BJ (cell line): ENCODE data around the gene AKAP6. TPM values are rescaled to one million over a fixed set of nuclear protein-coding genes. Genes with fewer than 3 reads are reported as not detected.

Source experiments
- CTCF ChIA-PET: fragments of 350-600 bp; formaldehyde crosslinking; extraction: SDS; loops from one replicate; lab custom pipeline; 2021; ENCODE audit warnings: antibody characterized with exemption, inconsistent platforms; lab: Yijun Ruan, JAX
- POLR2A ChIA-PET: fragments of 300-600 bp; sonication (Branson Sonifier 250); formaldehyde crosslinking; extraction: SDS; loops from one replicate; lab custom pipeline; 2021; ENCODE audit warnings: antibody characterized with exemption; lab: Charles Lee
- DNase-seq: peaks from one replicate; pipeline ENCODE4 v3.0.0-alpha.2; 2011; ENCODE audit warnings: low read depth
- H3K27me3 ChIP-seq: 2 replicates; pipeline ENCODE4 v1.6.0; 2011; ENCODE audit warnings: low read length; ENCODE audit not compliant: control insufficient read depth, insufficient read depth
- H3K36me3 ChIP-seq: 2 replicates; pipeline ENCODE4 v1.5.1; 2011; ENCODE audit warnings: low read length; ENCODE audit not compliant: control insufficient read depth, insufficient read depth
- H3K4me3 ChIP-seq: 2 replicates; pipeline ENCODE4 v1.5.1; 2011; ENCODE audit warnings: low read depth, mild to moderate bottlenecking, control low read depth, low read length
- CTCF ChIP-seq: IDR thresholded peaks from 2 replicates; pipeline ENCODE4 v1.5.1; 2011; ENCODE audit warnings: low read depth, mild to moderate bottlenecking, control low read depth, inconsistent platforms, low read length, moderate library complexity; ENCODE audit not compliant: insufficient read depth
- polyA plus RNA-seq: library from polyadenylated mRNA; depleted of rRNA; stranded (reverse); fragments of >200 nt; gene quantifications from 2 replicates; pipeline ENCODE4 v1.2.3, GENCODE V29; 2011

AKAP6 gene
- polyA plus RNA-seq, 1 experiment = 18.5 TPM

GRCh38 chr14:32438517-32438916 is 109.4 kb downstream of the AKAP6 start:
- DNase-seq = no peak
- CTCF ChIA-PET = no interaction called here

GRCh38 chr14:32443890-32444661 is 115.0 kb downstream of the AKAP6 start:
- H3K36me3 ChIP-seq = no peaks in the 10 kb centered on the region
- no peak overlapping the region for H3K4me3 ChIP-seq
- no peaks in the 10 kb centered on the region for H3K27me3 ChIP-seq
- ChIA-PET CTCF (interaction anchor here (1.3 kb wide), 1 partner anchor 22 kb away, joined by 3 read pairs; no protein-coding TSS in a partner anchor), POLR2A (no interaction called here)
- no peak for TF ChIP-seq CTCF
- DNase-seq = peak; percentile 40

More at GRCh38 chr14:32438517-32438916, 109.4 kb downstream of the AKAP6 start:
- no peak for TF ChIP-seq CTCF
- POLR2A ChIA-PET = no interaction called here
- no peak overlapping the region for H3K4me3 ChIP-seq
- H3K36me3 ChIP-seq = no peaks in the 10 kb centered on the region
- no peaks in the 10 kb centered on the region for H3K27me3 ChIP-seq

GRCh38 chr14:32447371-32447770 is 118.3 kb downstream of the AKAP6 start:
- no peak overlapping the region for H3K4me3 ChIP-seq
- ChIA-PET POLR2A (no interaction called here), CTCF (interaction anchor here (1.7 kb wide), 1 partner anchor 14 kb away, joined by 3 read pairs; no protein-coding TSS in a partner anchor)
- no peaks in the 10 kb centered on the region for H3K36me3 ChIP-seq
- no peaks in the 10 kb centered on the region for H3K27me3 ChIP-seq
- DNase-seq = no peak
- TF ChIP-seq CTCF = no peak

- no peak for TF ChIP-seq CTCF
- Histone ChIP-seq H3K27me3 (no peaks in the 10 kb centered on the region), H3K4me3 (no peak overlapping the region), H3K36me3 (no peaks in the 10 kb centered on the region)
- no peak for DNase-seq
- ChIA-PET CTCF (interaction anchor here (0.6 to 0.7 kb wide), 2 partner anchors 965 to 1009 kb away, joined by 3 read pairs; no protein-coding TSS in a partner anchor), POLR2A (no interaction called here)
Observed at GRCh38 chr14:32449648-32450047, 120.5 kb downstream of the AKAP6 start.

- H3K4me3 ChIP-seq = no peak overlapping the region
- no peaks in the 10 kb centered on the region for H3K36me3 ChIP-seq
- ChIA-PET POLR2A (no interaction called here), CTCF (no interaction called here)
- no peak for DNase-seq
- no peaks in the 10 kb centered on the region for H3K27me3 ChIP-seq
- TF ChIP-seq CTCF = no peak
Observed at GRCh38 chr14:32450919-32451675, 122.0 kb downstream of the AKAP6 start.
